CD4-positive, alpha-beta T cell (primary cell): ENCODE results near the gene PIK3R6. TPM values are rescaled to one million over a fixed set of nuclear protein-coding genes. Genes with fewer than 3 reads are reported as not detected.

ENCODE experiments used
- ATAC-seq: fragments of 200-7000 bp; cut with Tn5 transposase; one replicate; pipeline ENCODE4 v1.10.0; 2022; ENCODE audit warnings: mild to moderate bottlenecking; ENCODE audit not compliant: poor library complexity
- CTCF ChIA-PET: fragments of 350-600 bp; sonication (Branson Sonifier 250); formaldehyde crosslinking; loops from one replicate; lab custom pipeline; 2021; ENCODE audit warnings: antibody characterized with exemption, inconsistent platforms; lab: Charles Lee
- POLR2A ChIA-PET: fragments of 350-600 bp; sonication (Branson Sonifier 250); formaldehyde crosslinking; loops from one replicate; lab custom pipeline; 2021; ENCODE audit warnings: antibody characterized with exemption, inconsistent platforms; lab: Charles Lee
- DNase-seq, 14 experiments: peaks; one replicate each; pipeline ENCODE4 v3.0.0-alpha.2; 2013 to 2020; ENCODE audit warnings: mixed read lengths in 2 of 14
- H3K27ac ChIP-seq, 2 donors: one replicate each; pipeline versions ENCODE4 v1.5.1 to v1.7.0; 2013; ENCODE audit warnings: low read length in 2 of 2, low read depth in 1 of 2, mild to moderate bottlenecking in 1 of 2
- H3K27me3 ChIP-seq, 2 experiments: 1 replicate in 1 of 2; 2 replicates in 1 of 2; pipeline versions ENCODE4 v1.6.1 to v1.7.0; 2013; ENCODE audit warnings: low read length in 2 of 2, control low read depth in 1 of 2, mild to moderate bottlenecking in 1 of 2, moderate library complexity in 1 of 2; ENCODE audit not compliant: insufficient read depth in 2 of 2, control insufficient read depth in 1 of 2
- H3K36me3 ChIP-seq: one replicate; pipeline ENCODE4 v1.6.1; 2013; ENCODE audit warnings: low read length, control low read depth; ENCODE audit not compliant: insufficient read depth
- H3K4me1 ChIP-seq: one replicate; pipeline ENCODE4 v1.6.1; 2013; ENCODE audit warnings: low read length, control low read depth; ENCODE audit not compliant: insufficient read depth
- H3K4me3 ChIP-seq: one replicate; pipeline ENCODE4 v1.5.1; 2013; ENCODE audit warnings: mild to moderate bottlenecking, low read length, moderate library complexity
- H3K9me3 ChIP-seq, 2 experiments: 1 replicate in 1 of 2; 2 replicates in 1 of 2; pipeline versions ENCODE4 v1.6.1 to v1.7.0; 2013; ENCODE audit warnings: low read length in 2 of 2, mild to moderate bottlenecking in 2 of 2, control low read depth in 1 of 2, moderate library complexity in 1 of 2; ENCODE audit not compliant: control insufficient read depth in 1 of 2, insufficient read depth in 1 of 2
- H3K27ac Mint-ChIP-seq: one replicate; pipeline ENCODE4 v1.8.0; 2020; ENCODE audit warnings: mixed read lengths
- H3K27me3 Mint-ChIP-seq: one replicate; pipeline ENCODE4 v1.8.0; 2021; ENCODE audit warnings: mixed read lengths
- H3K36me3 Mint-ChIP-seq: one replicate; pipeline ENCODE4 v1.8.0; 2021; ENCODE audit warnings: low read depth, mixed read lengths
- H3K4me1 Mint-ChIP-seq: one replicate; pipeline ENCODE4 v1.8.0; 2021; ENCODE audit warnings: low read depth, mixed read lengths
- H3K4me3 Mint-ChIP-seq: one replicate; pipeline ENCODE4 v1.8.0; 2020; ENCODE audit warnings: mild to moderate bottlenecking, mixed read lengths
- H3K9me3 Mint-ChIP-seq: one replicate; pipeline ENCODE4 v1.8.0; 2020; ENCODE audit warnings: mixed read lengths
- intact Hi-C, 2 experiments: fragments of 100-400 bp; cut with DNase I in 1 of 2; cut with micrococcal nuclease in 1 of 2; formaldehyde crosslinking; loops; one replicate each; pipeline versions ENCODE4 v1.15.1 to v1.9.0; 2023 to 2025; cut with DNase I, micrococcal nuclease
- total RNA-seq, 174 experiments: library from RNA in 2 of 174; stranded (reverse) in 2 of 174; gene quantifications; one replicate each; pipeline ENCODE4 v1.2.3 and lab custom pipeline; 2021 to 2026
- TF ChIP-seq, protein P1 (sequence below): fragments of 200-600 bp; IDR thresholded peaks from one replicate; pipeline ENCODE4 v1.8.0; 2022; ENCODE audit warnings: antibody characterized with exemption, mild to moderate bottlenecking

The PIK3R6 gene
- total RNA-seq, 2 experiments from 2014 or later: 0.50 to 0.60 TPM

DNA sequence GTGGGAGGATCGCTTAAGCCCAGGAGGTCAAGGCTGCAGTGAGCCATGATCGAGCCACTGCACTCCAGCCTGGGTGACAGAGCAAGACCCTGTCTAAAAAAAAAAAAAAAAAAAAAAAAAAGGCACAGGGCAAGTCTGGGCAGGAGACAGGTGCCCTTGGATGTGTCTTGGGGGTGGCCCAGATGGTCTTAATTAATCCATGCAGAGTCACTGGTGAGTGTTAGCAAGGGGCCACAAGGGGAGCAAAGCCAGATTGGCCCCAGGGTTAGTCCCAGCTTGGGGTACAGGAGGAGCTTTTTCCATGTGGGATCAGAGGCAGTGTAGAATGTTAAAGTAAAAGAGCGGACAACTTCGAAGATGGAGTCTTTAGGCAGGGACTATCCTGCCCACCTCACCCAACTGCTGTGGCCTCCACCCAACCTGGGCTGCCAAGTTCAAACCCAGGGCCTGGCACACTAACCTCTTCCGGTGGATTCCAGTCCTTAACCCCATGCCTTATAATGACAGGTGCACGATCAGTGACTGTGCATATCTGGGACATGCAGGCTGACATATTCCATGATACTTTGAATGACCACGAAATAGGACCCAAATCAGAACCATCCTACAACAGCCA lies 36.1 kb downstream of the PIK3R6 start:
- no peak overlapping the region for H3K27ac Mint-ChIP-seq
- no peaks in the 10 kb centered on the region for H3K27me3 Mint-ChIP-seq
- no peaks in the 10 kb centered on the region for H3K9me3 Mint-ChIP-seq
- DNase-seq (no peak), ATAC-seq (no peak)
- ChIA-PET POLR2A (no interaction called here), CTCF (interaction anchor here (0.7 kb wide), 1 partner anchor 97 kb away, joined by 3 read pairs; no protein-coding TSS in a partner anchor)
- intact Hi-C loops: no loop called here
- H3K4me1 Mint-ChIP-seq: no peaks in the 10 kb centered on the region
- H3K27ac ChIP-seq: no peak overlapping the region
- no peaks in the 10 kb centered on the region for H3K4me1 ChIP-seq
- no peak overlapping the region for H3K4me3 ChIP-seq
- no peaks in the 10 kb centered on the region for H3K9me3 ChIP-seq
- H3K36me3 ChIP-seq: no peaks in the 10 kb centered on the region
- H3K4me3 Mint-ChIP-seq: no peak overlapping the region
- no peaks in the 10 kb centered on the region for H3K36me3 Mint-ChIP-seq
- H3K27me3 ChIP-seq: no peaks in the 10 kb centered on the region
- TF ChIP-seq, protein P1, sequence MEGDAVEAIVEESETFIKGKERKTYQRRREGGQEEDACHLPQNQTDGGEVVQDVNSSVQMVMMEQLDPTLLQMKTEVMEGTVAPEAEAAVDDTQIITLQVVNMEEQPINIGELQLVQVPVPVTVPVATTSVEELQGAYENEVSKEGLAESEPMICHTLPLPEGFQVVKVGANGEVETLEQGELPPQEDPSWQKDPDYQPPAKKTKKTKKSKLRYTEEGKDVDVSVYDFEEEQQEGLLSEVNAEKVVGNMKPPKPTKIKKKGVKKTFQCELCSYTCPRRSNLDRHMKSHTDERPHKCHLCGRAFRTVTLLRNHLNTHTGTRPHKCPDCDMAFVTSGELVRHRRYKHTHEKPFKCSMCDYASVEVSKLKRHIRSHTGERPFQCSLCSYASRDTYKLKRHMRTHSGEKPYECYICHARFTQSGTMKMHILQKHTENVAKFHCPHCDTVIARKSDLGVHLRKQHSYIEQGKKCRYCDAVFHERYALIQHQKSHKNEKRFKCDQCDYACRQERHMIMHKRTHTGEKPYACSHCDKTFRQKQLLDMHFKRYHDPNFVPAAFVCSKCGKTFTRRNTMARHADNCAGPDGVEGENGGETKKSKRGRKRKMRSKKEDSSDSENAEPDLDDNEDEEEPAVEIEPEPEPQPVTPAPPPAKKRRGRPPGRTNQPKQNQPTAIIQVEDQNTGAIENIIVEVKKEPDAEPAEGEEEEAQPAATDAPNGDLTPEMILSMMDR: no peak

DNA sequence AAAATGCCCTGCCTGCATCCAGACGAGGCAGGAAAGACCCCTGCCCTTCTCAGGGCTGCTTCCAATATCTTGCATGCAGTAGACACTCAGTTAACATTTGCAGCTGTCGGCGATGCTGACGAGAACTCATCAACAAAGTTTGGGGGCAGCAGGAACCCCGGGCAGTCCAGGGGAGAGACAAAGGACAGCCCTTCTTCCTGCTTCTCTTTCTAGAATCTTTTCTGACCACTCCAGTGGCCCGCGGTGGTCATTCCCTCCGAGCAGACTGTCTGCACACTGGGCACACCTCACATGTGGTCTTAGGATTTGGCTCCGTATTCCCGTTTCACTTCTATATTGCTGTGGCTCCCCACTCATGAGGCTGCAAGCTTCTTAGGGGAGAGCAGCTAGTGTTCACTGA lies 37.3 kb downstream of the PIK3R6 start:
- Mint-ChIP-seq H3K27me3 (no peaks in the 10 kb centered on the region), H3K4me3 (no peak overlapping the region), H3K4me1 (no peaks in the 10 kb centered on the region), H3K9me3 (no peaks in the 10 kb centered on the region), H3K36me3 (no peaks in the 10 kb centered on the region), H3K27ac (no peak overlapping the region)
- Histone ChIP-seq H3K4me3 (no peak overlapping the region), H3K4me1 (no peaks in the 10 kb centered on the region), H3K9me3 (no peaks in the 10 kb centered on the region), H3K27ac (no peak overlapping the region), H3K36me3 (no peaks in the 10 kb centered on the region), H3K27me3 (no peaks in the 10 kb centered on the region)
- DNase-seq (no peak), ATAC-seq (no peak)
- TF ChIP-seq, protein P1: no peak
- ChIA-PET POLR2A (no interaction called here), CTCF (no interaction called here)
- intact Hi-C loops: no loop called here

- CTCF ChIA-PET: no interaction called here
- H3K27me3 ChIP-seq: no peaks in the 10 kb centered on the region
- no peaks in the 10 kb centered on the region for H3K9me3 Mint-ChIP-seq
- POLR2A ChIA-PET: no interaction called here
- no peak overlapping the region for H3K4me3 Mint-ChIP-seq
- no peaks in the 10 kb centered on the region for H3K4me1 Mint-ChIP-seq
- H3K36me3 ChIP-seq: no peaks in the 10 kb centered on the region
- ATAC-seq: no peak
- no peak overlapping the region for H3K4me3 ChIP-seq
- intact Hi-C loops: no loop called here
- H3K27ac ChIP-seq: no peak overlapping the region
- no peaks in the 10 kb centered on the region for H3K4me1 ChIP-seq
- H3K27ac Mint-ChIP-seq: no peak overlapping the region
- TF ChIP-seq, protein P1: no peak
- no peak for DNase-seq
- no peaks in the 10 kb centered on the region for H3K9me3 ChIP-seq
- no peaks in the 10 kb centered on the region for H3K27me3 Mint-ChIP-seq
- H3K36me3 Mint-ChIP-seq: no peaks in the 10 kb centered on the region
Observed at GRCh38 chr17:8829036-8829941, 38.2 kb downstream of the PIK3R6 start.
